Immature natural killer cell (primary cell): ENCODE data around the gene CELF5. TPM values are rescaled to one million over a fixed set of nuclear protein-coding genes. Genes with fewer than 3 reads are reported as not detected.
A peak's percentile ranks its signal among the peaks of the same experiment; 100 is the strongest.

Experiments
- DNase-seq, 3 donors: peaks; one replicate each; pipeline ENCODE4 v3.0.0; 2022; ENCODE audit warnings: mixed read lengths in 1 of 3
- H3K27ac Mint-ChIP-seq, 6 donors: one replicate each; pipeline ENCODE4 v1.8.0; 2020; ENCODE audit warnings: mixed read lengths in 6 of 6, mild to moderate bottlenecking in 5 of 6, inconsistent platforms in 4 of 6, moderate library complexity in 3 of 6
- H3K27me3 Mint-ChIP-seq, 3 donors: one replicate each; pipeline ENCODE4 v1.8.0; 2020 to 2021; ENCODE audit warnings: low read depth in 3 of 3, mild to moderate bottlenecking in 3 of 3, mixed read lengths in 3 of 3, moderate library complexity in 3 of 3, inconsistent platforms in 1 of 3
- H3K36me3 Mint-ChIP-seq, 3 donors: one replicate each; pipeline ENCODE4 v1.8.0; 2020; ENCODE audit warnings: mixed read lengths in 3 of 3, inconsistent platforms in 2 of 3, mild to moderate bottlenecking in 2 of 3
- H3K4me1 Mint-ChIP-seq, 2 donors: one replicate each; pipeline ENCODE4 v1.8.0; 2020; ENCODE audit warnings: inconsistent platforms in 2 of 2, mild to moderate bottlenecking in 2 of 2, mixed read lengths in 2 of 2, moderate library complexity in 1 of 2
- H3K4me3 Mint-ChIP-seq, 5 donors: one replicate each; pipeline ENCODE4 v1.8.0; 2020; ENCODE audit warnings: mild to moderate bottlenecking in 5 of 5, mixed read lengths in 5 of 5, inconsistent platforms in 3 of 5, moderate library complexity in 3 of 5
- H3K9me3 Mint-ChIP-seq, 6 donors: one replicate each; pipeline ENCODE4 v1.8.0; 2020; ENCODE audit warnings: mild to moderate bottlenecking in 6 of 6, mixed read lengths in 6 of 6, inconsistent platforms in 4 of 6, moderate library complexity in 3 of 6
- polyA plus RNA-seq, 3 donors: library from polyadenylated mRNA; unstranded; fragments of 300-500 nt; fragmentation: Illumina TruSeq; gene quantifications; one replicate each; pipeline ENCODE4 v1.2.3, GENCODE V29; 2021

Gene CELF5
- polyA plus RNA-seq, 3 donors from 2014 or later: not detected

GRCh38 chr19:3272401-3272931, 48.0 kb downstream of the CELF5 start:
- H3K27ac Mint-ChIP-seq: no peak overlapping the region
- H3K4me3 Mint-ChIP-seq: peak overlapping the region in 1 of 5 donors; percentile 40
- DNase-seq: no peak
- no peaks in the 10 kb centered on the region for H3K9me3 Mint-ChIP-seq
- peaks cover 10 to 15% of the 10 kb centered on the region in 2 donors for H3K4me1 Mint-ChIP-seq
- no peaks in the 10 kb centered on the region for H3K36me3 Mint-ChIP-seq
- H3K27me3 Mint-ChIP-seq: peaks cover 13 to 20% (median 18%) of the 10 kb centered on the region in 3 donors

GRCh38 chr19:3272952-3273351, 48.5 kb downstream of the CELF5 start:
- peaks cover 13 to 17% of the 10 kb centered on the region in 2 donors for H3K4me1 Mint-ChIP-seq
- H3K27me3 Mint-ChIP-seq: peaks cover 13 to 21% (median 18%) of the 10 kb centered on the region in 3 donors
- H3K9me3 Mint-ChIP-seq: no peaks in the 10 kb centered on the region
- no peak overlapping the region for H3K27ac Mint-ChIP-seq
- H3K36me3 Mint-ChIP-seq: no peaks in the 10 kb centered on the region
- H3K4me3 Mint-ChIP-seq: no peak overlapping the region
- DNase-seq: no peak

- Mint-ChIP-seq H3K4me3 (peak overlapping the region; percentile 84 to 89 (median 86)), H3K36me3 (no peaks in the 10 kb centered on the region), H3K9me3 (peaks cover 0 to 3% (median 0%) of the 10 kb centered on the region in 6 donors), H3K27ac (peak overlapping the region in 3 of 6 donors; percentile 25 to 83 (median 67)), H3K27me3 (peaks cover 11 to 18% (median 16%) of the 10 kb centered on the region in 3 donors), H3K4me1 (peaks cover 13 to 17% of the 10 kb centered on the region in 2 donors)
- DNase-seq: no peak
Measured at GRCh38 chr19:3274245-3274941, 49.9 kb downstream of the CELF5 start.

- H3K27me3 Mint-ChIP-seq: peaks cover 9 to 16% (median 15%) of the 10 kb centered on the region in 3 donors
- DNase-seq: peak in 1 of 3 donors; percentile 12
- peak overlapping the region; percentile 84 to 89 (median 86) for H3K4me3 Mint-ChIP-seq
- no peaks in the 10 kb centered on the region for H3K36me3 Mint-ChIP-seq
- peak overlapping the region in 4 of 6 donors; percentile 26 to 84 (median 82) for H3K27ac Mint-ChIP-seq
- H3K4me1 Mint-ChIP-seq: peaks cover 13 to 17% of the 10 kb centered on the region in 2 donors
- H3K9me3 Mint-ChIP-seq: peaks cover 0 to 3% (median 0%) of the 10 kb centered on the region in 6 donors
Measured at GRCh38 chr19:3274942-3275582, 50.6 kb downstream of the CELF5 start.

GRCh38 chr19:3275583-3276340, 51.3 kb downstream of the CELF5 start:
- peaks cover 9 to 16% (median 13%) of the 10 kb centered on the region in 3 donors for H3K27me3 Mint-ChIP-seq

GRCh38 chr19:3276341-3276799, 51.9 kb downstream of the CELF5 start:
- Mint-ChIP-seq H3K27ac (no peak overlapping the region), H3K4me1 (peaks cover 13 to 17% of the 10 kb centered on the region in 2 donors), H3K4me3 (peak overlapping the region in 4 of 5 donors; percentile 40 to 88 (median 73)), H3K27me3 (peaks cover 10 to 14% (median 11%) of the 10 kb centered on the region in 3 donors), H3K9me3 (peaks cover 0 to 3% (median 0%) of the 10 kb centered on the region in 6 donors), H3K36me3 (no peaks in the 10 kb centered on the region)
- DNase-seq: peak in 1 of 3 donors; percentile 3

More at GRCh38 chr19:3275583-3276340, 51.3 kb downstream of the CELF5 start:
- H3K9me3 Mint-ChIP-seq: peaks cover 0 to 3% (median 0%) of the 10 kb centered on the region in 6 donors
- H3K4me3 Mint-ChIP-seq: peak overlapping the region; percentile 84 to 89 (median 86)
- H3K27ac Mint-ChIP-seq: peak overlapping the region in 4 of 6 donors; percentile 26 to 84 (median 82)
- peak; percentile 82 to 88 (median 85) for DNase-seq
- peaks cover 13 to 17% of the 10 kb centered on the region in 2 donors for H3K4me1 Mint-ChIP-seq
- H3K36me3 Mint-ChIP-seq: no peaks in the 10 kb centered on the region

GRCh38 chr19:3277649-3278048, 53.2 kb downstream of the CELF5 start:
- H3K27ac Mint-ChIP-seq: peak overlapping the region in 1 of 6 donors; percentile 75
- H3K36me3 Mint-ChIP-seq: no peaks in the 10 kb centered on the region
- peaks cover 6 to 7% (median 7%) of the 10 kb centered on the region in 3 donors for H3K27me3 Mint-ChIP-seq
- no peak for DNase-seq
- H3K4me1 Mint-ChIP-seq: peaks cover 13 to 17% of the 10 kb centered on the region in 2 donors
- peak overlapping the region in 3 of 5 donors; percentile 33 to 52 (median 35) for H3K4me3 Mint-ChIP-seq
- peaks cover 0 to 3% (median 0%) of the 10 kb centered on the region in 6 donors for H3K9me3 Mint-ChIP-seq

- no peak for DNase-seq
- H3K27me3 Mint-ChIP-seq: peaks cover 6 to 8% (median 7%) of the 10 kb centered on the region in 3 donors
- peaks cover 0 to 3% (median 0%) of the 10 kb centered on the region in 6 donors for H3K9me3 Mint-ChIP-seq
- H3K4me3 Mint-ChIP-seq: no peak overlapping the region
- H3K27ac Mint-ChIP-seq: peak overlapping the region in 1 of 6 donors; percentile 1
- peaks cover 13 to 17% of the 10 kb centered on the region in 2 donors for H3K4me1 Mint-ChIP-seq
- H3K36me3 Mint-ChIP-seq: no peaks in the 10 kb centered on the region
Measured at GRCh38 chr19:3278294-3278693, 53.8 kb downstream of the CELF5 start.

GRCh38 chr19:3278749-3279148, 54.3 kb downstream of the CELF5 start:
- peaks cover 4 to 9% (median 6%) of the 10 kb centered on the region in 3 donors for H3K27me3 Mint-ChIP-seq

GRCh38 chr19:3279306-3279705, 54.8 kb downstream of the CELF5 start:
- peaks cover 13 to 22% of the 10 kb centered on the region in 2 donors for H3K4me1 Mint-ChIP-seq
- DNase-seq: no peak
- H3K4me3 Mint-ChIP-seq: no peak overlapping the region
- H3K36me3 Mint-ChIP-seq: no peaks in the 10 kb centered on the region
- peaks cover 4 to 9% (median 6%) of the 10 kb centered on the region in 3 donors for H3K27me3 Mint-ChIP-seq
- H3K9me3 Mint-ChIP-seq: peaks cover 0 to 3% (median 0%) of the 10 kb centered on the region in 6 donors
- H3K27ac Mint-ChIP-seq: no peak overlapping the region

More at GRCh38 chr19:3278749-3279148, 54.3 kb downstream of the CELF5 start:
- Mint-ChIP-seq H3K4me3 (no peak overlapping the region), H3K27ac (peak overlapping the region in 1 of 6 donors; percentile 1), H3K4me1 (peaks cover 13 to 17% of the 10 kb centered on the region in 2 donors), H3K9me3 (peaks cover 0 to 3% (median 0%) of the 10 kb centered on the region in 6 donors), H3K36me3 (no peaks in the 10 kb centered on the region)
- no peak for DNase-seq

- peaks cover 11 to 22% of the 10 kb centered on the region in 2 donors for H3K4me1 Mint-ChIP-seq
- H3K9me3 Mint-ChIP-seq: peaks cover 0 to 3% (median 0%) of the 10 kb centered on the region in 6 donors
- no peaks in the 10 kb centered on the region for H3K36me3 Mint-ChIP-seq
- H3K27me3 Mint-ChIP-seq: peaks cover 1 to 4% (median 2%) of the 10 kb centered on the region in 3 donors
- no peak overlapping the region for H3K4me3 Mint-ChIP-seq
- no peak for DNase-seq
- no peak overlapping the region for H3K27ac Mint-ChIP-seq
Measured at GRCh38 chr19:3281026-3281425, 56.6 kb downstream of the CELF5 start.

GRCh38 chr19:3282155-3282554, 57.7 kb downstream of the CELF5 start:
- Mint-ChIP-seq H3K27me3 (peaks cover 1 to 4% (median 2%) of the 10 kb centered on the region in 3 donors), H3K27ac (no peak overlapping the region), H3K9me3 (peaks cover 0 to 3% (median 0%) of the 10 kb centered on the region in 6 donors), H3K36me3 (no peaks in the 10 kb centered on the region), H3K4me3 (no peak overlapping the region), H3K4me1 (peaks cover 11 to 17% of the 10 kb centered on the region in 2 donors)
- DNase-seq: no peak

GRCh38 chr19:3282564-3282963, 58.1 kb downstream of the CELF5 start:
- Mint-ChIP-seq H3K4me3 (no peak overlapping the region), H3K36me3 (no peaks in the 10 kb centered on the region), H3K4me1 (peaks cover 8 to 16% of the 10 kb centered on the region in 2 donors), H3K27ac (no peak overlapping the region), H3K27me3 (peaks cover 1 to 2% (median 2%) of the 10 kb centered on the region in 3 donors), H3K9me3 (peaks cover 0 to 3% (median 0%) of the 10 kb centered on the region in 6 donors)
- DNase-seq: no peak
